Ascending aorta (tissue), 2 donors: ENCODE results near the gene RPTOR. TPM values are rescaled to one million over a fixed set of nuclear protein-coding genes. Genes with fewer than 3 reads are reported as not detected.

ENCODE experiments used
- DNase-seq, 2 donors: peaks; one replicate each; pipeline ENCODE4 v3.0.0-alpha.2; 2019; ENCODE audit warnings: low spot score in 2 of 2
- H3K27ac ChIP-seq, 2 donors: fragments of 200-600 bp; sonication (generic); one replicate each; pipeline ENCODE4 v1.5.1; 2016 to 2017; ENCODE audit warnings: mild to moderate bottlenecking in 1 of 2
- H3K27me3 ChIP-seq: fragments of 200-600 bp; sonication (generic); one replicate; pipeline ENCODE4 v1.5.1; 2017
- H3K36me3 ChIP-seq, 2 donors: fragments of 200-600 bp; sonication (generic); one replicate each; pipeline ENCODE4 v1.5.1; 2016
- H3K4me1 ChIP-seq, 2 donors: fragments of 200-600 bp; sonication (generic); one replicate each; pipeline ENCODE4 v1.5.1; 2016 to 2017; ENCODE audit warnings: mild to moderate bottlenecking in 1 of 2
- H3K4me3 ChIP-seq, 2 donors: fragments of 200-600 bp; sonication (generic); one replicate each; pipeline ENCODE4 v1.5.1; 2016 to 2017; ENCODE audit warnings: mild to moderate bottlenecking in 1 of 2
- H3K9me3 ChIP-seq, 2 donors: fragments of 200-600 bp; sonication (generic); one replicate each; pipeline ENCODE4 v1.5.1; 2016
- CTCF ChIP-seq, 3 experiments: fragments of 200-600 bp in 2 of 3; fragments of 450-650 bp in 1 of 3; sonication (generic) in 2 of 3; IDR thresholded peaks; one replicate each; pipeline ENCODE4 v1.5.1; 2016 to 2019; ENCODE audit warnings: antibody characterized with exemption in 3 of 3, mild to moderate bottlenecking in 1 of 3, moderate library complexity in 1 of 3
- intact Hi-C: fragments of 100-400 bp; cut with DNase I; formaldehyde crosslinking; loops from one replicate; pipeline ENCODE4 v1.15.1; 2023
- total RNA-seq: library from RNA; depleted of rRNA; stranded (reverse); fragments of >200 nt; gene quantifications from one replicate; pipeline ENCODE4 v1.1.0, GENCODE V29; 2016

Gene RPTOR
- total RNA-seq, 1 donor from 2014 or later = 36.1 TPM

- no peak overlapping the region for H3K4me3 ChIP-seq
- peaks cover 0 to 6% of the 10 kb centered on the region in 2 donors for H3K4me1 ChIP-seq
- no peak overlapping the region for H3K27ac ChIP-seq
- H3K9me3 ChIP-seq = no peaks in the 10 kb centered on the region
- intact Hi-C loops = no loop called here
- DNase-seq = no peak
- H3K27me3 ChIP-seq = no peaks in the 10 kb centered on the region
- H3K36me3 ChIP-seq = peaks cover 0 to 3% of the 10 kb centered on the region in 2 donors
- no peak for TF ChIP-seq CTCF (IDR thresholded peaks at IDR 0.05)
Observed at GRCh38 chr17:80852476-80853015, 307.9 kb downstream of the RPTOR start.

GRCh38 chr17:80853076-80853475, 308.4 kb downstream of the RPTOR start:
- no peak for TF ChIP-seq CTCF (IDR thresholded peaks at IDR 0.05)
- intact Hi-C loops = no loop called here
- H3K27ac ChIP-seq = no peak overlapping the region
- H3K4me1 ChIP-seq = peaks cover 0 to 6% of the 10 kb centered on the region in 2 donors
- no peak overlapping the region for H3K4me3 ChIP-seq
- H3K36me3 ChIP-seq = no peaks in the 10 kb centered on the region
- H3K9me3 ChIP-seq = no peaks in the 10 kb centered on the region
- DNase-seq = no peak
- H3K27me3 ChIP-seq = no peaks in the 10 kb centered on the region

- DNase-seq = no peak
- Histone ChIP-seq H3K27me3 (no peaks in the 10 kb centered on the region), H3K36me3 (no peaks in the 10 kb centered on the region), H3K4me3 (no peak overlapping the region), H3K27ac (no peak overlapping the region), H3K4me1 (peaks cover 4 to 12% of the 10 kb centered on the region in 2 donors), H3K9me3 (no peaks in the 10 kb centered on the region)
- intact Hi-C loops = no loop called here
- no peak for TF ChIP-seq CTCF (IDR thresholded peaks at IDR 0.05)
Observed at GRCh38 chr17:80854220-80854619, 309.6 kb downstream of the RPTOR start.

GRCh38 chr17:80855196-80855947, 310.7 kb downstream of the RPTOR start:
- H3K27me3 ChIP-seq = no peaks in the 10 kb centered on the region
- H3K36me3 ChIP-seq = no peaks in the 10 kb centered on the region
- intact Hi-C loops = no loop called here
- peaks cover 6 to 17% of the 10 kb centered on the region in 2 donors for H3K4me1 ChIP-seq
- no peak for DNase-seq
- no peak overlapping the region for H3K4me3 ChIP-seq
- TF ChIP-seq CTCF (IDR thresholded peaks at IDR 0.05) = no peak
- H3K9me3 ChIP-seq = no peaks in the 10 kb centered on the region
- peak overlapping the region in 1 of 2 donors; percentile 79 for H3K27ac ChIP-seq

- intact Hi-C loops = loop anchor here (2.0 kb wide), 1 partner anchor 23 kb away; no protein-coding TSS in a partner anchor
- Histone ChIP-seq H3K4me1 (peaks cover 6 to 17% of the 10 kb centered on the region in 2 donors), H3K27ac (peak overlapping the region; percentile 70 to 79), H3K9me3 (no peaks in the 10 kb centered on the region), H3K27me3 (no peaks in the 10 kb centered on the region), H3K36me3 (no peaks in the 10 kb centered on the region), H3K4me3 (no peak overlapping the region)
- DNase-seq = peak; percentile 70 to 92
- no peak for TF ChIP-seq CTCF (IDR thresholded peaks at IDR 0.05)
Observed at GRCh38 chr17:80855948-80856862, 311.6 kb downstream of the RPTOR start.
